IMR-90 (cell line): ENCODE data around the gene TRIM44. TPM values are rescaled to one million over a fixed set of nuclear protein-coding genes. Genes with fewer than 3 reads are reported as not detected.

Experiments
- ATAC-seq: fragments of 200-7000 bp; cut with Tn5 transposase; 2 replicates; pipeline ENCODE4 v1.9.1; 2020; ENCODE audit warnings: low read depth, mild to moderate bottlenecking, moderate library complexity
- BruUV-seq: library from RNA; stranded (reverse); fragments of 400-500 nt; replicated peaks from 2 replicates; lab custom pipeline; 2021; lab: Mats Ljungman, UMichigan
- CTCF ChIA-PET: fragments of 300-600 bp; formaldehyde crosslinking; extraction: SDS; loops from one replicate; lab custom pipeline; 2021; ENCODE audit warnings: antibody characterized with exemption; lab: Yijun Ruan, JAX
- POLR2A ChIA-PET: fragments of 300-600 bp; sonication (Branson Sonifier 250); formaldehyde crosslinking; loops from one replicate; lab custom pipeline; 2022; ENCODE audit warnings: antibody characterized with exemption; ENCODE audit not compliant: unreplicated experiment; lab: Charles Lee
- DNase-seq: peaks from one replicate; pipeline ENCODE4 v3.0.0; 2013
- H2AFZ ChIP-seq: replicated peaks from 2 replicates; pipeline ENCODE3; 2013; ENCODE audit warnings: low read length, mild to moderate bottlenecking; ENCODE audit not compliant: poor library complexity
- H2AK5ac ChIP-seq: 2 replicates; pipeline ENCODE4 v1.6.1; 2013; ENCODE audit warnings: low read depth, low read length, inconsistent platforms
- H2AK9ac ChIP-seq: replicated peaks from 2 replicates; pipeline ENCODE3; 2013; ENCODE audit warnings: mild to moderate bottlenecking, low read depth, low read length, moderate library complexity; ENCODE audit not compliant: poor library complexity
- H2BK120ac ChIP-seq: 2 replicates; pipeline ENCODE4 v1.6.1; 2013; ENCODE audit warnings: low read depth, low read length, inconsistent platforms
- H2BK15ac ChIP-seq: 3 replicates; pipeline ENCODE4 v1.6.1; 2013; ENCODE audit warnings: low read depth, low read length, inconsistent platforms
- H2BK20ac ChIP-seq: 2 replicates; pipeline ENCODE4 v1.6.1; 2013; ENCODE audit warnings: low read depth, mild to moderate bottlenecking, inconsistent platforms, low read length, moderate library complexity
- H2BK5ac ChIP-seq: 2 replicates; pipeline ENCODE4 v1.6.1; 2013; ENCODE audit warnings: mild to moderate bottlenecking, low read depth, low read length, inconsistent platforms; ENCODE audit not compliant: poor library complexity, severe bottlenecking
- H3K14ac ChIP-seq: replicated peaks from 2 replicates; pipeline ENCODE4 v1.6.1; 2013; ENCODE audit warnings: low read depth, low read length, inconsistent platforms
- H3K18ac ChIP-seq: 2 replicates; pipeline ENCODE4 v1.6.1; 2013; ENCODE audit warnings: low read depth, low read length, control low read depth
- H3K23ac ChIP-seq: 2 replicates; pipeline ENCODE4 v1.6.1; 2013; ENCODE audit warnings: low read depth, low read length, inconsistent platforms
- H3K27ac ChIP-seq: 2 replicates; pipeline ENCODE4 v1.5.1; 2013; ENCODE audit warnings: mild to moderate bottlenecking, control low read depth, low read length; ENCODE audit not compliant: insufficient read depth
- H3K27me3 ChIP-seq: 2 replicates; pipeline ENCODE4 v1.6.1; 2013; ENCODE audit warnings: low read length; ENCODE audit not compliant: control insufficient read depth, insufficient read depth
- H3K36me3 ChIP-seq: 2 replicates; pipeline ENCODE4 v1.6.1; 2013; ENCODE audit warnings: low read length, mixed read lengths; ENCODE audit not compliant: control insufficient read depth, insufficient read depth
- H3K4ac ChIP-seq: 2 replicates; pipeline ENCODE4 v1.6.1; 2013; ENCODE audit warnings: low read depth, low read length, inconsistent platforms
- H3K4me1 ChIP-seq: 2 replicates; pipeline ENCODE4 v1.6.1; 2013; ENCODE audit warnings: low read length, mixed read lengths; ENCODE audit not compliant: control insufficient read depth, insufficient read depth
- H3K4me2 ChIP-seq: 2 replicates; pipeline ENCODE4 v1.6.1; 2013; ENCODE audit warnings: low read depth, mild to moderate bottlenecking, control low read depth, low read length, moderate library complexity
- H3K4me3 ChIP-seq: 2 replicates; pipeline ENCODE4 v1.5.1; 2013; ENCODE audit warnings: low read depth, mild to moderate bottlenecking, control low read depth, low read length, moderate library complexity; ENCODE audit not compliant: insufficient read depth
- H3K56ac ChIP-seq: 2 replicates; pipeline ENCODE4 v1.6.1; 2013; ENCODE audit warnings: low read length, inconsistent platforms; ENCODE audit not compliant: insufficient read depth; ENCODE audit errors: extremely low read depth
- H3K79me1 ChIP-seq, 2 experiments: 2 replicates each; pipeline ENCODE4 v1.6.1; 2013; ENCODE audit warnings: low read length in 2 of 2, inconsistent platforms in 1 of 2, low read depth in 1 of 2
- H3K9ac ChIP-seq: 2 replicates; pipeline ENCODE4 v1.6.1; 2013; ENCODE audit warnings: low read depth, low read length, control low read depth
- H3K9me1 ChIP-seq: 2 replicates; pipeline ENCODE4 v1.6.1; 2013; ENCODE audit warnings: low read length, inconsistent platforms; ENCODE audit not compliant: insufficient read depth
- H3K9me3 ChIP-seq: 2 replicates; pipeline ENCODE4 v1.6.1; 2013; ENCODE audit warnings: low read length; ENCODE audit not compliant: control insufficient read depth, insufficient read depth
- H4K20me1 ChIP-seq: 2 replicates; pipeline ENCODE4 v1.6.1; 2013; ENCODE audit warnings: low read length, inconsistent platforms; ENCODE audit not compliant: insufficient read depth
- H4K5ac ChIP-seq: 2 replicates; pipeline ENCODE4 v1.6.1; 2013; ENCODE audit warnings: mild to moderate bottlenecking, low read depth, low read length, control low read depth
- H4K8ac ChIP-seq, 2 experiments: 2 replicates each; pipeline ENCODE4 v1.6.1; 2013; ENCODE audit warnings: low read depth in 2 of 2, low read length in 2 of 2, control low read depth in 1 of 2, inconsistent platforms in 1 of 2
- H4K91ac ChIP-seq: 2 replicates; pipeline ENCODE4 v1.6.1; 2013; ENCODE audit warnings: low read depth, low read length, inconsistent platforms; ENCODE audit not compliant: insufficient read depth
- CEBPB ChIP-seq: IDR thresholded peaks from 2 replicates; pipeline ENCODE4 v1.6.1; 2012; ENCODE audit warnings: low read depth, low read length, improper control_type of control experiment
- ELK1 ChIP-seq: fragments of 150-350 bp; IDR thresholded peaks from 2 replicates; pipeline ENCODE4 v1.6.1; 2016; ENCODE audit warnings: low read depth, mild to moderate bottlenecking, low read length, moderate library complexity, borderline replicate concordance
- MXI1 ChIP-seq: IDR thresholded peaks from 2 replicates; pipeline ENCODE4 v1.6.1; 2012; ENCODE audit warnings: low read depth, mild to moderate bottlenecking, low read length, moderate library complexity, borderline replicate concordance
- POLR2A ChIP-seq: IDR thresholded peaks from 2 replicates; pipeline ENCODE4 v1.6.1; 2012; ENCODE audit warnings: mild to moderate bottlenecking, low read depth, low read length
- RAD21 ChIP-seq: IDR thresholded peaks from 2 replicates; pipeline ENCODE4 v1.6.1; 2012; ENCODE audit warnings: low read length, improper control_type of control experiment
- RCOR1 ChIP-seq: IDR thresholded peaks from 2 replicates; pipeline ENCODE4 v1.6.1; 2012; ENCODE audit warnings: mild to moderate bottlenecking, low read length, improper control_type of control experiment; ENCODE audit not compliant: insufficient replicate concordance
- whole genome bisulfite sequencing, 2 experiments: methylation state at CpG; one replicate each; pipeline versions ENCODE4 v1.1.5 to v1.1.7; 2013; ENCODE audit warnings: missing lambda C conversion rate in 2 of 2; ENCODE audit not compliant: insufficient read length in 1 of 2; ENCODE audit errors: extremely low coverage in 2 of 2; 5-methylcytosine and 5-hydroxymethylcytosine counted together
- dilution Hi-C: fragments of 300-500 bp; cut with HindIII; formaldehyde crosslinking; loops from one replicate; pipeline ENCODE4 v1.14.3; 2018; ENCODE audit warnings: low sequenced_read_pairs; ENCODE audit not compliant: unreplicated experiment
- in situ Hi-C: fragments of 300-500 bp; cut with MboI; formaldehyde crosslinking; loops from 3 replicates; pipeline ENCODE4 v1.14.3; 2019; ENCODE audit warnings: low sequenced_read_pairs, inconsistent platforms, mixed read lengths
- intact Hi-C: fragments of 100-400 bp; cut with micrococcal nuclease; formaldehyde crosslinking; loops from 2 replicates; pipeline ENCODE4 v1.10.0; 2022
- polyA plus RNA-seq, 3 experiments: library from polyadenylated mRNA; depleted of rRNA; stranded (reverse); fragments of >200 nt; gene quantifications; 2 replicates each; pipeline ENCODE4 v1.2.3, GENCODE V29; 2012; ENCODE audit warnings: low replicate concordance in 1 of 3
- total RNA-seq: library from RNA; depleted of rRNA; stranded (reverse); fragments of >200 nt; gene quantifications from 2 replicates; pipeline ENCODE4 v1.2.3, GENCODE V29; 2012

Gene TRIM44
- total and polyA plus RNA-seq, 2 of the 4 experiments (the other 2 are of a cell fraction): 50.7 to 104 TPM

GRCh38 chr11:35804451-35805040, 142.0 kb downstream of the TRIM44 start:
- no peak overlapping the region for H2BK15ac ChIP-seq
- POLR2A ChIA-PET: no interaction called here
- no CpG with 5 or more reads among the region's 3 CpGs for WGBS, 2 experiments
- DNase-seq: no peak
- H3K4me3 ChIP-seq: no peak overlapping the region
- no peak overlapping the region for H3K4me2 ChIP-seq
- no peak overlapping the region for H2BK5ac ChIP-seq
- no peak for ATAC-seq
- no peak overlapping the region for H4K5ac ChIP-seq
- H2AFZ ChIP-seq: no peak overlapping the region
- no peaks in the 10 kb centered on the region for H3K4me1 ChIP-seq
- no peak overlapping the region for H4K91ac ChIP-seq
- H3K23ac ChIP-seq: no peak overlapping the region
- CTCF ChIA-PET: interaction anchor here (1.4 kb wide), 1 partner anchor 18 kb away, joined by 7 read pairs; no protein-coding TSS in a partner anchor
- no peak overlapping the region for H2AK9ac ChIP-seq
- H2BK20ac ChIP-seq: no peak overlapping the region
- peaks cover 3% of the 10 kb centered on the region; the same call in 1 of the 2 replicates for H3K36me3 ChIP-seq
- peaks cover 7% of the 10 kb centered on the region; the same call in 1 of the 2 replicates for H3K9me1 ChIP-seq
- in situ Hi-C loops: loop anchor here (25.0 kb wide), 1 partner anchor 683 kb away; no protein-coding TSS in a partner anchor
- no TSS peak for BruUV-seq
- no peak overlapping the region for H3K14ac ChIP-seq
- H3K18ac ChIP-seq: no peak overlapping the region
- no peak overlapping the region for H2BK120ac ChIP-seq
- no peak overlapping the region for H2AK5ac ChIP-seq
- no peak overlapping the region for H3K27ac ChIP-seq
- dilution Hi-C loops: no loop called here
- peaks cover 4% of the 10 kb centered on the region; the same call in 1 of the 2 replicates for H4K20me1 ChIP-seq
- H3K27me3 ChIP-seq: no peaks in the 10 kb centered on the region
- no peak overlapping the region for H4K8ac ChIP-seq
- intact Hi-C loops: no loop called here
- peaks cover 32 to 36% of the 10 kb centered on the region in 2 experiments for H3K79me1 ChIP-seq
- no peak overlapping the region for H3K4ac ChIP-seq
- no peak overlapping the region for H3K9ac ChIP-seq
- TF ChIP-seq RAD21 (no peak), RCOR1 (no peak), ELK1 (no peak), CEBPB (no peak), POLR2A (no peak), MXI1 (no peak)
- no peak overlapping the region for H3K56ac ChIP-seq
- H3K9me3 ChIP-seq: no peaks in the 10 kb centered on the region
